Mucosa of rectum (tissue), 2 donors: ENCODE results near the gene PRRX2.

Source experiments
- H3K27ac ChIP-seq, 2 donors: one replicate each; pipeline ENCODE4 v1.7.0; 2013; ENCODE audit warnings: inconsistent platforms in 2 of 2, low read depth in 2 of 2, low read length in 2 of 2
- H3K27me3 ChIP-seq, 2 donors: one replicate each; pipeline ENCODE4 v1.7.0; 2013; ENCODE audit warnings: low read length in 2 of 2; ENCODE audit not compliant: control insufficient read depth in 2 of 2, insufficient read depth in 2 of 2
- H3K36me3 ChIP-seq, 2 donors: one replicate each; pipeline ENCODE4 v1.7.0; 2013; ENCODE audit warnings: low read length in 2 of 2; ENCODE audit not compliant: control insufficient read depth in 2 of 2, insufficient read depth in 2 of 2
- H3K4me1 ChIP-seq, 2 donors: one replicate each; pipeline ENCODE4 v1.7.0; 2013; ENCODE audit warnings: low read length in 2 of 2, mild to moderate bottlenecking in 1 of 2; ENCODE audit not compliant: control insufficient read depth in 2 of 2, insufficient read depth in 2 of 2
- H3K4me3 ChIP-seq, 2 donors: one replicate each; pipeline ENCODE4 v1.7.0; 2013; ENCODE audit warnings: low read length in 2 of 2
- H3K9ac ChIP-seq, 2 donors: one replicate each; pipeline ENCODE4 v1.7.0; 2013; ENCODE audit warnings: low read length in 2 of 2, low read depth in 1 of 2, mild to moderate bottlenecking in 1 of 2
- H3K9me3 ChIP-seq, 2 donors: one replicate each; pipeline ENCODE4 v1.7.0; 2013; ENCODE audit warnings: low read length in 2 of 2; ENCODE audit not compliant: control insufficient read depth in 2 of 2
- donor health status: healthy.
- donor health status: Normal muscosa, but diverticular disease.

PRRX2 gene

GRCh38 chr9:129687391-129687790, 21.9 kb downstream of the PRRX2 start:
- H3K9ac ChIP-seq, result no peak overlapping the region
- H3K27ac ChIP-seq, result no peak overlapping the region
- H3K27me3 ChIP-seq, result no peaks in the 10 kb centered on the region
- no peaks in the 10 kb centered on the region for H3K36me3 ChIP-seq
- no peak overlapping the region for H3K4me3 ChIP-seq
- no peaks in the 10 kb centered on the region for H3K9me3 ChIP-seq
- H3K4me1 ChIP-seq, result no peaks in the 10 kb centered on the region

DNA sequence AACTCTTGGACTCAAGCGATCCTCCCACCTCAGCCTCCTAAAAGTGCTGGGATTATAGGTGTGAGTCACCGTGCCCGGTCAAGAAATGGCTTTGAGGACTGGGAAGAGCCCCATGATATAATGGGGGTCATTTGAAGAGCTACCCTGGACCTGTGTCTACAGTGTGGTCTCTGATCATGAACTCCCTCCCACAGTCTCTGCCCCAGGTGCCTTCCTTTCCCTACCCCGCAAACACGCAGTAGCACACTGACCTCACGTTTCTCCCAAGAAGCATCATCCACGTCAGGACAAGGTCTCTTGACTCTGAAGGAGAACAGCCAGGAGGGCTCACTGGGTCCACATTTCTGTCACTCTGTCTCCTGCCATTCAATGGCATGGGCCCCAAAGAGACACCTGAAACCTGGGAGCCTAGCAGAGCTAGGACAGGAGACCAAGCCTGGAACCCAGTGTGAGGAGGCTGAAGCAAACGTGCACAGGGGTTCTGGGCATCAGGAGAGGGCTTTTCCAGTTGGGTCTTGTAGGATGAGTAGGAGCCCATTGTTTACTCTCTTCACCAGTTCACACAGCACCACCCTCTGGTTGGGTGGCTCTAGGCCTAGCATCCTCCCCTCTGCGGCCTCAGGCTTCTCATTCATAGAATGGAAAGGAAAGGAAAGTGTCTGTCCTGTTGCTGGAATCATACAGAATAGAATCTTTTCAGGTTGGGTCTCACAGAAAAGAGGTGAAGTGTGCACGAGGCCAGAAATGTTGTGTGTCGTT, 23.0 kb downstream of the PRRX2 start:
- H3K4me1 ChIP-seq, result no peaks in the 10 kb centered on the region

DNA sequence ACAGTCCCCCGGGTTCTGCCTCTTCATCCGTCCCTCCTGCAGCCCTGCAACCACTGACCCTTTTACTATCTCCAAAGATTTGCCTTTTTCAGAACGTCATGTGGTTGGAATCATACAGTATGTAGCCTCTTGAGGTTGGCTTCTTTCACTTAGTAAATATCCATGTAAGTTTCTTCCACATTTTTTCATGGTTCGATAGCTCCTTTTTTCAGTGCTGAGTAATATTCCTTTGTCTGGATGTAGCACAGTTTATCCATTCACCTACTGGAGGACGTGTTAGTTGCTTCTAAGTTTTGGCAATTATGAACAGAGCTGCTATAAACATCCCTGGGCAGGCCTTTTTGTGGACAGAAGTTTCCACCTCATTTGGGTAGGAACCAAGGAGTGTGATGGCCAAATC, 27.1 kb downstream of the PRRX2 start:
- Histone ChIP-seq H3K4me1 (peaks cover 2 to 7% of the 10 kb centered on the region in 2 donors), H3K27ac (no peak overlapping the region), H3K9ac (no peak overlapping the region), H3K9me3 (no peaks in the 10 kb centered on the region), H3K36me3 (no peaks in the 10 kb centered on the region), H3K4me3 (no peak overlapping the region), H3K27me3 (peaks cover 7 to 10% of the 10 kb centered on the region in 2 donors)

More for the DNA sequence above, 23.0 kb downstream of the PRRX2 start:
- Histone ChIP-seq H3K27me3 (no peaks in the 10 kb centered on the region), H3K27ac (no peak overlapping the region), H3K4me3 (no peak overlapping the region), H3K9ac (no peak overlapping the region), H3K36me3 (no peaks in the 10 kb centered on the region), H3K9me3 (no peaks in the 10 kb centered on the region)

DNA sequence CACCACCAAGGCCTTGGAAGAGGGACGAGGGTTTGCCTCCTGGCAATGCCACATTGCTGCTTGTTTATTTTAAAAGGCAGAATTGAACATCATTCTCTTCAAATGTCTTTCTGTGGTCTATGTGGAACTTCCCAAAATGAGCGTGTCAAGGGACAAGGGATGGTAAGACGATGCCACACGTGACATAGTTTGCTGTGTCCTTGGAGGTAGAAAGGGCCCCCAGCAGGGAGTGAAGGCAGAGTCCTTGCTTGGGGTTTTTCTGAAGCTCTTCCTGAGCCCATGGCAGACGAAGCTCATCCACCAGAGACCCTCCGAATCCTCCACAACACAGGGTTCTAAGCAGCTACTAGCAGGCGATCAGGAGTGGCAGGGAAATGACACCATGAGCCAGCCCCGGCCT, 28.3 kb downstream of the PRRX2 start:
- Histone ChIP-seq H3K9ac (no peak overlapping the region), H3K9me3 (no peaks in the 10 kb centered on the region), H3K27me3 (peaks cover 8 to 21% of the 10 kb centered on the region in 2 donors), H3K27ac (no peak overlapping the region), H3K36me3 (no peaks in the 10 kb centered on the region), H3K4me1 (peaks cover 7 to 12% of the 10 kb centered on the region in 2 donors), H3K4me3 (no peak overlapping the region)

GRCh38 chr9:129694243-129694646, 28.8 kb downstream of the PRRX2 start:
- Histone ChIP-seq H3K9ac (no peak overlapping the region), H3K9me3 (no peaks in the 10 kb centered on the region), H3K4me1 (peaks cover 7 to 12% of the 10 kb centered on the region in 2 donors), H3K27ac (no peak overlapping the region), H3K4me3 (no peak overlapping the region), H3K27me3 (peaks cover 10 to 22% of the 10 kb centered on the region in 2 donors), H3K36me3 (no peaks in the 10 kb centered on the region)

DNA sequence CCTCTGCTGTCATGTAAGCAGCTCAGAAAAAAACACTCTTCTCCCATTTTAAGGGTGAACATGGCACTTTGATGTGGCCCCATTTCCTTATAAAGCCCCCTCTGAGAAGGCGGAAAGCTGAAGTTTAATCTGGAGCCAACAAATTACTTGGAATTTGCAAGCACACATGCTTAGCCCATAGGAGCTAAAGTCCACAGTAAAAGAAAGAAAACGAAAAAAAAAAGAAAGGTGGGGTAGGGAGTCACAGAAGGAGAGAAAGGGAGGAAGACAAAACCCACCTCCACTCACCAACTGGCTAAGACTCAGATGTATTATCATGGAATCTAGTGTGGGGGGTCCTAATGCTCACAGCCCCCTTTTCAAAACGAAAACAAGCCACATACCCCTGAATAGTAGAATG, 30.4 kb downstream of the PRRX2 start:
- Histone ChIP-seq H3K4me3 (no peak overlapping the region), H3K36me3 (no peaks in the 10 kb centered on the region), H3K27ac (no peak overlapping the region), H3K9ac (no peak overlapping the region), H3K9me3 (no peaks in the 10 kb centered on the region), H3K4me1 (peaks cover 7 to 12% of the 10 kb centered on the region in 2 donors), H3K27me3 (peaks cover 12 to 27% of the 10 kb centered on the region in 2 donors)

- peak overlapping the region; percentile 13 to 43 for H3K4me3 ChIP-seq
- peaks cover 12 to 27% of the 10 kb centered on the region in 2 donors for H3K27me3 ChIP-seq
- H3K4me1 ChIP-seq, result peaks cover 7 to 12% of the 10 kb centered on the region in 2 donors
- H3K27ac ChIP-seq, result peak overlapping the region; percentile 42 to 52
- H3K9me3 ChIP-seq, result no peaks in the 10 kb centered on the region
- H3K9ac ChIP-seq, result no peak overlapping the region
- no peaks in the 10 kb centered on the region for H3K36me3 ChIP-seq
Observed at GRCh38 chr9:129696944-129697655, 31.7 kb downstream of the PRRX2 start.

DNA sequence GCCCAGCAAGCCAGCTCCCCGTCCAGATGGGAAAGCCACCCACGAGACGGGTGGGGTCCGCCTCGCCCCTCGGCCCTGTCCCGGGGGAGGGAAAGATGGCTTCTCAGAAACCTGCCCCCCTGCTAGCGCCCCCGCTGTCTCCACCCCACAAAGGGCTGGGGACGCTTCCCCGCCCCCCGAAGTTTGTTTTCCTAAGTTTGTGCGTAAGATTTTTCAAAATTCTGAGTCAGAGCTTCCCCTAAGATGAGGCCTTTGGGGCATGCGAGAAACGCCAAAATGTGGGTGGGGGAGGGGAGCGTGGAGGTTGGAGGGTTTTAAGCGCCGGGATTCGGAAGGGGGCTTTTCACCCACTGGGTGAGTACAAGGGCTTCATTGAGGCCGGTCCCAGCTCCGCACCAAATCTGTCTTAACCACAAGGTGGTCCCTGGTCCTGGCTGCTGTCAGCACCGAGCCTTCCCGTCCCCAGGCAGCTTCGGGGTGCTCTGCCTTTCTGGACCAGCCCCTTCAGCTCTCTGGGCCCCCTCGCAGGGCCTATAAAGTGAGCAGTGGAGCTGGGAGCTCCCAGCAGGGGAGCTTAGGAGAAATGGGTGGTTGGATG, 32.3 kb downstream of the PRRX2 start:
- Histone ChIP-seq H3K27me3 (peaks cover 12 to 27% of the 10 kb centered on the region in 2 donors), H3K27ac (peak overlapping the region; percentile 42 to 52), H3K9me3 (no peaks in the 10 kb centered on the region), H3K9ac (no peak overlapping the region), H3K4me3 (peak overlapping the region; percentile 13 to 43), H3K4me1 (peaks cover 12 to 13% of the 10 kb centered on the region in 2 donors), H3K36me3 (no peaks in the 10 kb centered on the region)

DNA sequence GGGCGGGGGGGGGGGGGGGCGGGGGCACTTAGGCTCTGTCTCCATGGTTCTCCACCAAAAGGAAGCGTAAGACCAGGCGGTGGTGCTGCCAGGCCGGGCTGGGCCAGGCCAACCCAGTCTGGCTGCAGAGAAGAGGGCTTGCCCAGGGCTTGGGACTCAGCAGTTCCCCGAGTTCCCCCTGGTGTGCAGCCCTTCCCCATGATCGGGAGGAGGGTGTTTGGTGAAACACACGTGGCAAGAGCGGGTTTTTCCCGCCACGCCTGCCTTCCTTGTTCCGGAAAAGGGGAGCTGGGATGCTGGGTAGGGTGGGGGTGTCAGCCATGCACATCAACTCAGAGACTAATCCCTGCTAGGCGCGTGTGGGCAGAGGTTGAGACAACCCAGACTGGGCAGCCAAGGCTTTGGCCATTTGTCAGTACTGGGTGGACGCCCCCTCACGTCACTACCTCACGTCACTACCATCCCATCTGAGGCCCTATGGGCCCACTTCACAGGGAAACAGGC, 32.9 kb downstream of the PRRX2 start:
- peaks cover 18% of the 10 kb centered on the region in 2 donors for H3K4me1 ChIP-seq
- peak overlapping the region; percentile 42 to 52 for H3K27ac ChIP-seq
- no peak overlapping the region for H3K4me3 ChIP-seq
- peaks cover 12 to 27% of the 10 kb centered on the region in 2 donors for H3K27me3 ChIP-seq
- no peaks in the 10 kb centered on the region for H3K9me3 ChIP-seq
- no peak overlapping the region for H3K9ac ChIP-seq
- no peaks in the 10 kb centered on the region for H3K36me3 ChIP-seq

DNA sequence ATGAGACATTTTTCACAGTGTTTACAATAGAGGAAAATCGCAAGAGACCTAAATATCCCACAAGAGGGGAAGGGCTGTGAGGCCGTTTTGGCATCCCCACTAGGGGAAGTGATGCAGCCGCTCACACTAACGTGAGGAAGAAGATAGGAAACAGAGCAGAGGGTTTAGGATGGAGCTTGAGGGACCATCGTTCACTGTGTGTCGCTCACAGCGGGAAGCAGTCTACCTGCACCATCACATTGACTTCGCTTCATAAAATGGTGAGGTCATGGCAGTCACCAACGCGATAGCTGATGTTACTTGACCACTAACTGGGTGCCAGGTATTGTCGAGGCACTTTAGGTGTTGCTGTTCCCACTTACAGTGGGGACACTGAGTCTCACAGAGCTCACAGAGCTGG, 35.6 kb downstream of the PRRX2 start:
- peaks cover 11 to 27% of the 10 kb centered on the region in 2 donors for H3K27me3 ChIP-seq

More for the DNA sequence above, 35.6 kb downstream of the PRRX2 start:
- Histone ChIP-seq H3K9me3 (no peaks in the 10 kb centered on the region), H3K27ac (no peak overlapping the region), H3K9ac (no peak overlapping the region), H3K4me1 (peaks cover 23 to 27% of the 10 kb centered on the region in 2 donors), H3K4me3 (no peak overlapping the region), H3K36me3 (no peaks in the 10 kb centered on the region)
